ENCODE data around the gene TCF23. TPM values are rescaled to one million over a fixed set of nuclear protein-coding genes. Genes with fewer than 3 reads are reported as not detected.

Gene TCF23
- total RNA-seq, 1 donor from 2014 or later = not detected

DNA sequence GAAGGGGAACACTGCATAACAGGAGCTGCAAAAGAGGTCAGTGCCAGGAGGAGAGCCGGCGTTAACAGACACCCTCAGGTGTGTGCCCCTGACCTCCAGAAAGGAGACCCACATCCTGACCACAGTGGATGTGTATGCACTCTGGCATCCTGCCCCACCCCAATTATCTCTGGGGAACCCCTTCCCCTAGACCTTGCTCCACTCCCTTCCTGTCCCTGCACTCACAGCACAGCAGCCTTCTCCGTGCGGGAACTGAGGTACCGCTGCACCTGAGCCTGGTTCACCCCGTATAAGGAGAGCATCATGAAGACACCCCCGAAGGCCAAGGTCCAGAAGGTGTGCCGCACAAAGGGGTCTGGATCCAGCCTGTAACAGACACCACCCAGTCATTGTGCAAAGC, 55.8 kb downstream of the TCF23 start:
- peaks cover 4% of the 10 kb centered on the region for H3K4me1 Mint-ChIP-seq (ENCODE audit: low read depth)

DNA sequence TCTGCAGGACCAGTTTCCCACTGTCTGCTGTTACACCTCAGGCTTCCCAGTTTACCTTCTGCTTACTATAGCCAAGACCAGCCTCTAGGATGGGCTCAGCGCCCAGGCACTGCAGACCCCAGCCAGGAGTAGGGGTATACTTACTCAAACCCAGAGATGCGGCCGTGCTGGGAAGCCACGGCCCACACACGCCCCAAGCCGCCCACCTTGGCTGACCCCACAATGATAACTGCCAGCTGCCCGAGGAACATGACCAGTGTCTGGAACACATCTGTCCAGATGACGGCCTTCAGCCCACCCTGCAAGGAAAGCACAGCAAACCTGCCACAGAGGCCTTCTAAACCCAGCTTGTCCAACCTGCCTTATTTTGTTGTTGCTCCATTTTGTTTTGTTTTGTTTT, 56.4 kb downstream of the TCF23 start:
- H3K9me3 Mint-ChIP-seq (ENCODE audit: low read depth) = no peaks in the 10 kb centered on the region

More for the DNA sequence above, 55.8 kb downstream of the TCF23 start:
- H3K27me3 Mint-ChIP-seq (ENCODE audit: low read depth) = no peaks in the 10 kb centered on the region
- TF ChIP-seq, protein P1, sequence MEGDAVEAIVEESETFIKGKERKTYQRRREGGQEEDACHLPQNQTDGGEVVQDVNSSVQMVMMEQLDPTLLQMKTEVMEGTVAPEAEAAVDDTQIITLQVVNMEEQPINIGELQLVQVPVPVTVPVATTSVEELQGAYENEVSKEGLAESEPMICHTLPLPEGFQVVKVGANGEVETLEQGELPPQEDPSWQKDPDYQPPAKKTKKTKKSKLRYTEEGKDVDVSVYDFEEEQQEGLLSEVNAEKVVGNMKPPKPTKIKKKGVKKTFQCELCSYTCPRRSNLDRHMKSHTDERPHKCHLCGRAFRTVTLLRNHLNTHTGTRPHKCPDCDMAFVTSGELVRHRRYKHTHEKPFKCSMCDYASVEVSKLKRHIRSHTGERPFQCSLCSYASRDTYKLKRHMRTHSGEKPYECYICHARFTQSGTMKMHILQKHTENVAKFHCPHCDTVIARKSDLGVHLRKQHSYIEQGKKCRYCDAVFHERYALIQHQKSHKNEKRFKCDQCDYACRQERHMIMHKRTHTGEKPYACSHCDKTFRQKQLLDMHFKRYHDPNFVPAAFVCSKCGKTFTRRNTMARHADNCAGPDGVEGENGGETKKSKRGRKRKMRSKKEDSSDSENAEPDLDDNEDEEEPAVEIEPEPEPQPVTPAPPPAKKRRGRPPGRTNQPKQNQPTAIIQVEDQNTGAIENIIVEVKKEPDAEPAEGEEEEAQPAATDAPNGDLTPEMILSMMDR (IDR thresholded peaks at IDR 0.05) = no peak
- DNase-seq (ENCODE audit: low spot score) = no peak
- H3K36me3 Mint-ChIP-seq (ENCODE audit: low read depth) = peaks cover 50% of the 10 kb centered on the region
- H3K4me3 Mint-ChIP-seq (ENCODE audit: unreplicated experiment) = no peak overlapping the region
- no peaks in the 10 kb centered on the region for H3K9me3 Mint-ChIP-seq (ENCODE audit: low read depth)
- no peak overlapping the region for H3K27ac Mint-ChIP-seq (ENCODE audit: unreplicated experiment)

DNA sequence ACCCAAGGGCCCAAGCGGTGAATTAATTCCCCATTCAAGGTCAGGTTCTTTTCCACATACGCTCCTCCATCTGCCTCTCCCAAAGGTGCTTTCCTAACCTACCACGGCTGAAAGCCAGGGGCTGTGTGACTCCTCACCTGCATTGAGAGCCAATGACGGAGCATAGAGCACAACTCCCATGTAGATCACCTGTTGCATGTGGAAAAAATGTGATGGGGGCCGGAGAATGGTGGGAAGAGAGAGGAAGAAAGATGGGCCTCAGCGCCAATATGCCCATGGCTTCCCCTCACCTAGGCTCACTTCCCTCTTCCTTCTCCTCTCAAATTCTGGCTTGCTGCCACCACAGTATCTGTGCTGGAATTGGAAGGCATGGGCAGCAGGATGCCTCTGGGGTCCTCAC, 57.5 kb downstream of the TCF23 start:
- peaks cover 46% of the 10 kb centered on the region for H3K36me3 Mint-ChIP-seq (ENCODE audit: low read depth)

More for the DNA sequence above, 56.4 kb downstream of the TCF23 start:
- Mint-ChIP-seq H3K4me3 (ENCODE audit: unreplicated experiment) (no peak overlapping the region), H3K27me3 (ENCODE audit: low read depth) (no peaks in the 10 kb centered on the region), H3K4me1 (ENCODE audit: low read depth) (peaks cover 10% of the 10 kb centered on the region), H3K27ac (ENCODE audit: unreplicated experiment) (no peak overlapping the region), H3K36me3 (ENCODE audit: low read depth) (peaks cover 46% of the 10 kb centered on the region)
- TF ChIP-seq, protein P1 (IDR thresholded peaks at IDR 0.05) = no peak
- DNase-seq (ENCODE audit: low spot score) = no peak

More for the DNA sequence above, 57.5 kb downstream of the TCF23 start:
- DNase-seq (ENCODE audit: low spot score) = no peak
- Mint-ChIP-seq H3K9me3 (ENCODE audit: low read depth) (no peaks in the 10 kb centered on the region), H3K27me3 (ENCODE audit: low read depth) (no peaks in the 10 kb centered on the region), H3K27ac (ENCODE audit: unreplicated experiment) (no peak overlapping the region), H3K4me3 (ENCODE audit: unreplicated experiment) (no peak overlapping the region), H3K4me1 (ENCODE audit: low read depth) (peaks cover 14% of the 10 kb centered on the region)
- TF ChIP-seq, protein P1 (IDR thresholded peaks at IDR 0.05) = no peak

Other genes starting within 250 kb of the TCF23 start
- gene MAPRE3, start 178.4 kb upstream of the TCF23 start, total RNA-seq = 12.0 to 16.9 TPM (median 12.3 TPM) in 3 replicates
- gene TMEM214, start 116.0 kb upstream of the TCF23 start, total RNA-seq = 107 to 166 TPM (median 110 TPM) in 3 replicates
- 14.0 to 31.8 TPM (median 16.3 TPM) in 3 replicates for gene AGBL5, start 97.3 kb upstream of the TCF23 start, total RNA-seq
- gene OST4, start 77.3 kb upstream of the TCF23 start, total RNA-seq = 473 to 494 TPM (median 478 TPM) in 3 replicates
- gene EMILIN1, start 70.4 kb upstream of the TCF23 start, total RNA-seq = 180 to 235 TPM (median 182 TPM) in 3 replicates
- 1.2 to 1.9 TPM (median 1.3 TPM) in 3 replicates for gene KHK, start 62.2 kb upstream of the TCF23 start, total RNA-seq
- gene CGREF1, start 29.9 kb upstream of the TCF23 start, total RNA-seq = 9.6 to 15.9 TPM (median 13.5 TPM) in 3 replicates
- gene ABHD1, start 25.2 kb upstream of the TCF23 start, total RNA-seq = 0.30 to 0.44 TPM (median 0.31 TPM) in 3 replicates
- 44.7 to 53.0 TPM (median 49.4 TPM) in 3 replicates for gene PREB, start 14.4 kb upstream of the TCF23 start, total RNA-seq
- not detected in 3 replicates for gene PRR30, start 9.6 kb upstream of the TCF23 start, total RNA-seq
- gene ATRAID, start 63.0 kb downstream of the TCF23 start, total RNA-seq = 79.0 to 116 TPM (median 91.2 TPM) in 3 replicates
- gene SLC5A6, start 63.3 kb downstream of the TCF23 start, total RNA-seq = 21.8 to 27.9 TPM (median 24.3 TPM) in 3 replicates
- gene CAD, start 68.4 kb downstream of the TCF23 start, total RNA-seq = 54.8 to 88.4 TPM (median 55.0 TPM) in 3 replicates
- 0.17 to 0.31 TPM in 2 of 3 replicates, not detected in the other for gene SLC30A3, start 114.0 kb downstream of the TCF23 start, total RNA-seq
- not detected in 3 replicates for gene DNAJC5G, start 126.4 kb downstream of the TCF23 start, total RNA-seq
- gene TRIM54, start 133.4 kb downstream of the TCF23 start, total RNA-seq = not detected in 3 replicates
- 1.2 to 2.7 TPM (median 1.5 TPM) in 3 replicates for gene UCN, start 159.4 kb downstream of the TCF23 start, total RNA-seq
- 57.6 to 68.7 TPM (median 57.7 TPM) in 3 replicates for gene MPV17, start 174.1 kb downstream of the TCF23 start, total RNA-seq
- gene GTF3C2, start 207.8 kb downstream of the TCF23 start, total RNA-seq = 42.0 to 55.3 TPM (median 43.2 TPM) in 3 replicates
- gene EIF2B4, start 221.3 kb downstream of the TCF23 start, total RNA-seq = 43.1 to 46.2 TPM (median 44.0 TPM) in 3 replicates
- gene SNX17, start 221.6 kb downstream of the TCF23 start, total RNA-seq = 108 to 130 TPM (median 111 TPM) in 3 replicates
- gene ZNF513, start 231.7 kb downstream of the TCF23 start, total RNA-seq = 15.3 to 23.2 TPM (median 15.5 TPM) in 3 replicates

Data from chondrocyte (in vitro differentiated cells).